ENCODE measurements around the gene ART5.
"Not testable (repeated sequence)": the region's sequence is repeated elsewhere in the genome, so short reads cannot be mapped to it uniquely, and the experiment has no call there.

Gene ART5

DNA sequence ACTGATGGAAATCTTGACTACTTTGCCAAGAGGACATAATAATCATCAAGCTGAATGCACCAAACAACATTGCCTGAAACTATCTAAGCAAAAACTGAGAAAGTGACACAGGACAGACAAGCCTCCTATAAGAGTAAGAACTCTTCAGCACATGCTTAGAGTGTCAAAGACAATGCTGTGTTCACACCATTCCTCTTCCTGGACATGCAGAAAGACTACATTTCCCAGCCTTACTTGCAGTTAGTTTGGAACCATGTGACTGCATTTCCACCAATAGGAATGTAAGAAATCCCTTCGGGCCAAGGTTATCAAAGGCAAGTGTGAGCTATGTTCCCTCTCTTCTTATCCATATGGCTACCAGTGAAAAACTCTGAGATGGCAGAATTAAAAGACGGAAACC is 51.6 kb downstream of the ART5 start:
- DNase-seq; intact Hi-C loops (cut with DNase I): not testable (repeated sequence)

DNA sequence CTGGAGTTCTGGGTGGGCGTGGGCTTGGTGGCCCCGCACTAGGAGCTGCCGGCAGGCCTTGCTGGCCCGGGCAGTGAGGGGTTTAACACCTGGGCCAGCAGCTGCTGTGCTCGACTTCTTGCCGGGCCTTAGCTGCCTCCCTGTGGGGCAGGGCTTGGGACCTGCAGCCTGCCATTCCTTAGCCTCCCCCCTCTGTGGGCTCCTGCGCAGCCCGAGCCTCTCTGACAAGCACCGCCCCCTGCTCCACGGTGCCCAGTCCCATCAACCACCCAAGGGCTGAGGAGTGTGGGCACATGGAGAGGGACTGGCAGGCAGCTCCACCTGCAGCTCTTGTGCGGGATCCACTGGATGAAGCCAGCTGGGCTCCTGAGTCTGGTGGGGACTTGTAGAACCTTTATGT is 53.0 kb downstream of the ART5 start:
- DNase-seq; intact Hi-C loops (cut with DNase I): not testable (repeated sequence)

Measured in head of caudate nucleus (tissue), 42 donors.